ENCODE measurements around the gene OR1F1.
"Not testable (repeated sequence)": the region's sequence is repeated elsewhere in the genome, so short reads cannot be mapped to it uniquely, and the experiment has no call there.

The OR1F1 gene

GRCh38 chr16:3150346-3151218, 37.4 kb upstream of the OR1F1 start:
- peak; percentile 95 for DNase-seq (ENCODE audit: low spot score)

GRCh38 chr16:3152027-3152276, 36.1 kb upstream of the OR1F1 start:
- DNase-seq (ENCODE audit: low spot score): no peak

- DNase-seq (ENCODE audit: low spot score): peak; percentile 73
These were observed 35.6 kb upstream of the OR1F1 start for GRCh38 chr16:3152277-3152990.

- no peak for DNase-seq (ENCODE audit: low spot score)
These were observed 35.0 kb upstream of the OR1F1 start for GRCh38 chr16:3152991-3153368.

- no peak for DNase-seq (ENCODE audit: low spot score)
These were observed 32.8 kb upstream of the OR1F1 start for GRCh38 chr16:3155181-3155580.

- DNase-seq (ENCODE audit: low spot score): no peak
These were observed 32.0 kb upstream of the OR1F1 start for GRCh38 chr16:3155972-3156371.

GRCh38 chr16:3157229-3158025, 30.6 kb upstream of the OR1F1 start:
- DNase-seq (ENCODE audit: low spot score): peak; percentile 37

GRCh38 chr16:3158026-3158509, 29.9 kb upstream of the OR1F1 start:
- DNase-seq (ENCODE audit: low spot score): no peak

- DNase-seq (ENCODE audit: low spot score): peak; percentile 96
These were observed 29.3 kb upstream of the OR1F1 start for GRCh38 chr16:3158510-3159314.

- DNase-seq (ENCODE audit: low spot score): no peak
These were observed 26.6 kb upstream of the OR1F1 start for GRCh38 chr16:3161235-3162018.

GRCh38 chr16:3164121-3164991, 23.6 kb upstream of the OR1F1 start:
- DNase-seq (ENCODE audit: low spot score): no peak

GRCh38 chr16:3165111-3165822, 22.7 kb upstream of the OR1F1 start:
- no peak for DNase-seq (ENCODE audit: low spot score)

- DNase-seq (ENCODE audit: low spot score): no peak
These were observed 21.5 kb upstream of the OR1F1 start for GRCh38 chr16:3166505-3166886.

- DNase-seq (ENCODE audit: low spot score): not testable (repeated sequence)
These were observed 19.3 kb upstream of the OR1F1 start for GRCh38 chr16:3168729-3169128.

GRCh38 chr16:3170440-3171180, 17.4 kb upstream of the OR1F1 start:
- no peak for DNase-seq (ENCODE audit: low spot score)

- DNase-seq (ENCODE audit: low spot score): peak; percentile 38
These were observed 16.7 kb upstream of the OR1F1 start for GRCh38 chr16:3171181-3171854.

- no peak for DNase-seq (ENCODE audit: low spot score)
These were observed 16.0 kb upstream of the OR1F1 start for GRCh38 chr16:3171855-3172593.
